GM12872 (cell line): ENCODE measurements around the gene ROCK2.

Experiments used
- CTCF ChIP-seq: IDR thresholded peaks from 3 replicates; pipeline ENCODE4 v1.5.1; 2011; ENCODE audit warnings: low read depth, mild to moderate bottlenecking, low read length, moderate library complexity; ENCODE audit not compliant: insufficient read depth

Gene ROCK2

GRCh38 chr2:11375025-11375688 is 30.7 kb upstream of the ROCK2 start:
- no peak for TF ChIP-seq CTCF

DNA sequence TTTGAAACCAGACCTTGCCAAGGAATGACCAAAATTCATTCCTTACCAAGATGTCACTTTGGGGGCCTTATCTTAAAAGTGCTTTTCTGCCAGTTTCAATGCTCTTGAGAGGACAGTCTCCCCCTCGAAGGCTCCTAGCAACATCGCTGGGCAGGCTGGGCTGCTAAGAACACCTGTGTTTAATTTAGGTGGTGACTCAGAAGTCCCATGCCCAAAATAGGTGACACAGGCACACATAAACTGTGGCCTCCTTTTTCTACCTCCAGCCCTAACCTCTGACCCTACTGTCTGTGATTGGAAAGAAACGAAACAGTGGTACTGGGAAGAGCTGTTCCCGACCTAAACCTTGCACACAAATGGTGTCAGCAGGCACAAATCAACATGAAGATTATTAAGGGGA is 28.7 kb upstream of the ROCK2 start:
- TF ChIP-seq CTCF, result no peak

DNA sequence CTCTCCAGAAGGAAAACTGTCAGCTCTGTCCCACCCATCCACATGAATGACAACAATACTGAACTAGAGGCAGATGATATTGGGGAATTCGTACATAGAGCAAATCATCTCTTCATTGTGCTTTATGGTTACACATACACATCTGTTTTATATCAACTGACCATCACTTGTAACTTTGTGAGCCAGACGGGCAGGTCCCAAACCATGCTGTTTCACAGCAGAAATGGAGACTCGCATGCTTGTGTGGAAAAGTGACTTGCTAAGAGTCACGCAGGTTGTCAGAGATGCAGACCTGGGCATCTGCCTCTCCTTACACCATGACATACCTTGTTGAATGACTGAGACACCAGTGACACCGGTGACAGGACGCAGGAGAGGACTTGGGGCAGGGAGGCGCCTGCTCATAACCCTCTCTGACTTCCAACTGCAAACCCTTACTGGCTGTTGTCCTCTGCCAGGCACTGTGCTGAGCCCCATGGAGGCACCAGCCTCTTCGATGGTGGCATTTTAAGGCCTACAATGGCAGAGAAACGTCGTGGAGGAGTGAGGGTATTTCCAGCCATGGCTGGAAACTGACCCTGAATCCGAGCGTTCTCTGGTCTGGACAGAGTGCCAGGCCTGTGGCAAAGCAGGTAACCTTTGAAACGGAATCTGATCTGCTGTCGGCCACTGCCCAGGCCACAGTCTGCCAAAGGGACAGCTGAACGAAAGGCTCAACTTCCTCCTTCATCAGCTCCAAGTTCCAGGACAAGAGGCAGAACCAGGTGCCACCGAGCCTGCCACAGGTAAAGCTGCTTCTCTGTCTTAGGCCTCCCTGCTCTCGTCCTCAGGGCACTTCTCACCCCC is 26.9 kb upstream of the ROCK2 start:
- TF ChIP-seq CTCF, result no peak

GRCh38 chr2:11370377-11371091 is 26.1 kb upstream of the ROCK2 start:
- TF ChIP-seq CTCF, result no peak

DNA sequence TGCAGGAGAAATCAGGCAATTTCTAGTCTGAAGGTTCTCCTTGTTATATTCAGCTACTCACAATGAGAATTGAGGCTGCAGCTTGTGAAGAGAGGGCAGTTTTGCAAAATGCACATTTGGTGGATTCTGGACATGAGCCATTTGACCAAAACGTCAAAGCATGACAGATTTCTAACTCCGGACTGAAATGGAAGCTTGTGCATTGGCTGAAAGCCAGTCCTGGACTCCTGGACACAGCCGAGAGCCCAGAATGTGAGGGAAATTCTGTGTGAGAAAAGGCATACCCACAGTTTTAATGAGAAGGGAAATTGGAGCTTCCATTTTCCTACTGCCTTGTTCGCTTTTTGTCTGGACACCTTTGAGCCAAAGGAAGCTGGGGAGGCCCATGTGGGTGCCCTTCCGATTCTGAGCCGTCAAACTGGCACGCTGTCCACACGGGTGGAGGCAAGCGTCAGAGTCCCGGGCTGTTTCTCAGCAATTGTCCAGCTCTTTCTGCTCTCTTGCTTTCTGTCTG is 23.7 kb upstream of the ROCK2 start:
- TF ChIP-seq CTCF, result no peak

DNA sequence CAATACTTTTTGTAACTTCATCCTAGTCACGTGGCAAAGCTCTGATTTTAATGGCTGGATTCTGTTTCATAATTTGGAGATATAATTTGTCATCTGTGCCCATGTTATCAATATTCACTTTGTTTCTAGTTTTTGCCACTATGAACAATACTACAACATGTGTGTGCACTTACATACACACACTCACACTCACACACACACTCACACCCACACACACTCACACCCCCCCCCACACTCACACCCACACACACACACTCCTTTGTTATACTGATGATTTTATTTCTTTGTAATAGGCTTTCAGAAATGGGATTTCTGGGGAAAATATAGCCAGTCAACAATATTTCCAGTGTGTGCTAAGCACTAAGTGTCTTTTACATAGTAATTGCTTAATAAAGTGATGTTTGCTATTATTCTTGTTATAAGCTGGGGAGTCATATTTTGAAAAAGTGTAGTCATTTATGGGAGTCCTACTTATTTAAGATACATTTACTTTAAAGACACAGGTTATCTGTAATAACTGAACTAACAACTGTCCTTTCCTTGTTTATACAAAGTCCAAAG is 22.8 kb upstream of the ROCK2 start:
- no peak for TF ChIP-seq CTCF

GRCh38 chr2:11366326-11366741 is 21.9 kb upstream of the ROCK2 start:
- TF ChIP-seq CTCF, result no peak
